COR-L47 (cell line): Measurements from ENCODE around the gene ACTL10.
"Not testable (repeated sequence)": the region's sequence is repeated elsewhere in the genome, so short reads cannot be mapped to it uniquely, and the experiment has no call there.

Source experiments
- DNase-seq: peaks from one replicate; lab custom pipeline; 2025; lab: John Stamatoyannopoulos, UW

The ACTL10 gene

GRCh38 chr20:33666293-33667244 is at the start of gene ACTL10:
TSS of gene ACTL10 (plus strand) at chr20:33666943. CDS start at chr20:33667498, 555 bp downstream.
- peak; percentile 81 for DNase-seq

GRCh38 chr20:33621717-33622400 is 44.9 kb upstream of the ACTL10 start:
- DNase-seq: no peak

GRCh38 chr20:33622705-33623365 is 43.9 kb upstream of the ACTL10 start:
- no peak for DNase-seq

- no peak for DNase-seq
These were observed 42.3 kb upstream of the ACTL10 start for GRCh38 chr20:33624399-33624798.

DNA sequence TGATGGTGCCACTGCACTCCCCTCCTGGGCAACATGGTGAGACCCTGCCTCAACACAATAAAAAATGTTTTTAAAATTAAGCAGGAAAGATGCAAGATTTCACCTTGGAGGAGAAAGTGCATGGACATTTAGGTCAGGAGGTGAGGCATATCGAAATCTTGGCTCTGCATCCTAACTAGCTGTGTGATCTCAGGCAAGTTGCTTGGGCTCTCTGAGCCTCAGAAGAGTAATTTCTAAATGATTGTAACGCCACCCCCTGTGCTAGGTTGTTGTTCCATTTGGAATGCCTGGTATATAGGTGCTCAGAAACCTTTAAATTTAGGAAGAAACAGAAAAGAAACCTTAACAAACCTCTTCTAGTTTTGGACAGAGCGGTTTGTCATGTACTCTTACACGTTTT is 40.6 kb upstream of the ACTL10 start:
- no peak for DNase-seq

GRCh38 chr20:33627577-33628216 is 39.0 kb upstream of the ACTL10 start:
- DNase-seq: no peak

- DNase-seq: no peak
These were observed 37.2 kb upstream of the ACTL10 start for GRCh38 chr20:33629533-33629932.

DNA sequence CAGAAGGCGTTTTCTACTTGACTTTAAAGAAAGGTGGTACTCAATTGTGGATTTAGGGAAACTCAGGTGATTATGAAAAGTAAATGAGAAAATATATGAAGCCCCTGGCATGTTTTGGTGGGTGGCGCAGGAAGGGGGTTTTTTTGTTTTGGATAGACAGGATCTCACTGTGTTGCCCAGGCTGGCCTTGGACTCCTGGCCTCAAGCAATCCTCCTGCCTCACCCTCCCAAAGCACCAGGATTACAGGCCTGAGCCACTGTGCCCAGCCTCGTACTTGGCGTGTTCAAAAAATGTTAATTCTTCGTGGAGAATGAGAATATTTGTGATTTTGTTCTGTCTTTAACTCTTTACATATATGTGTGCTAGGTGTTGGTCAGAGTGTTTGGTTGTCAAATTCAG is 36.8 kb upstream of the ACTL10 start:
- no peak for DNase-seq

DNA sequence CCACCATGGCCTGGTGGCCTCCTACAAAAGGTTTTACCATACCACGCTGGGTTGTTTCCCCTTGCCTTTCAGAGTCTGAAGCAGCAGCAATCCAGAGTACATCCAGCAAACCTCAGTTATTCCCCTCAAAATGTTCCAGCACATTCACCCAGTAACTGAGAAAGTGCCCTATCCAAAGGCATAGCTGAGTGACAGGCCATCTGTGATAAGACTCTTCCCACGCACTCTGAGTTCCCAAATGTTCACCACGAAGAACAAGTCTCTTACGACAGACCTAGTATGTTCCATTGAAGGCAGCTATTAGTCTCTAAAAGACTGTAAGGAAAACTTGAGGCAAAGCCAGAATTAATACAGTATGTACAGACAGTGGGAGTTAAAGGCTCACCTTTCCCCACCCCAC is 36.2 kb upstream of the ACTL10 start:
- DNase-seq: no peak

DNA sequence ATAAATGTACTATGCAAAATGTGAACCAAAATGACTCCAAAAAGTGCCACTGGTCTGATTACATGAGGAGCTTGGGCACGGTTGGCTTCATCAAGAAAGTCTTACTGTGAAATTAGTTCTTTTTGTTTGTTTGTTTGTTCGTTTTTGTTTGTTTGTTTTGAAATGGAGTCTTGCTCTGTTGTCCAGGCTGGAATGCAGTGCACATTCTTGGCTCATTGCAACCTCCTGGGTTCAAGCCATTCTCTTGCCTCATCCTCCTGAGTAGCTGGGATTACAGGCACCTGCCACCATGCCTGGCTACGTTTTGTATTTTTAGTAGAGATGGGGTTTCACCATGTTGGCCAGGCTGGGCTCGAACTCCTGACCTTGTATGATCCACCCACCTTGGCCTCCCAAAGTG is 34.8 kb upstream of the ACTL10 start:
- not testable (repeated sequence) for DNase-seq

- DNase-seq: no peak
These were observed 31.4 kb upstream of the ACTL10 start for GRCh38 chr20:33635341-33635740.

- DNase-seq: no peak
These were observed 30.0 kb upstream of the ACTL10 start for GRCh38 chr20:33636776-33637175.

DNA sequence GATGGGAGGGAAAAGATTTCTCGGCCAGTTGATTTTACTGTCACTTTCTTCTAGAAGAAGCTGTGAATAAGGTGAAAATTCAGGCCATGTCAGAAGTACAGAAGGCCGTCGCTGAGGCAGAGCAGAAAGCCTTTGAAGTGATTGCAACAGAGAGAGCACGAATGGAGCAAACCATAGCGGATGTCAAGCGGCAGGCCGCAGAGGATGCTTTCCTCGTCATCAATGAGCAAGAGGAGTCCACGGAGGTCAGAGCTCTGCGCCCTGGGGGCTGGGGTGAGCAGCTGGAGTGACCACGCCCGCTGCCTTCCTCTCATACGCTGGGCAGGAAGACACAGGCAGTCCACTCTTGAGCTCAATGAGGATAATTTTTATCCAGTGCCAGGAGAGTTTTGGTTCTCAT is 26.5 kb upstream of the ACTL10 start:
- no peak for DNase-seq

- no peak for DNase-seq
These were observed 22.3 kb upstream of the ACTL10 start for GRCh38 chr20:33644313-33645071.

DNA sequence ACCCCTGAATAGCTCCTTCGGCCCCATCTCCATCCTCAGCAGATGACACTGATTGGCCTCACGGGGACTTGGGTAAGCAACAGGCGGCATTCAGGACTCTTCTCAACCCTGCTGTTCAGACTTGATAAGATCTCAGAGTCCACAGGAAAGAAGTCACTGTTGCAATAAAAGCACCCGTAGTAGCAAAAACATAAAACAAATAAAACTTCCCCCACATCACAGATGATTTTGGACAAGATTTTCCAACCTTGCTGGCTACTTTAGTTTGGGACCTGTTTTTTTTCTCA is 21.7 kb upstream of the ACTL10 start:
- DNase-seq: no peak

- no peak for DNase-seq
These were observed 21.3 kb upstream of the ACTL10 start for GRCh38 chr20:33645396-33645795.

DNA sequence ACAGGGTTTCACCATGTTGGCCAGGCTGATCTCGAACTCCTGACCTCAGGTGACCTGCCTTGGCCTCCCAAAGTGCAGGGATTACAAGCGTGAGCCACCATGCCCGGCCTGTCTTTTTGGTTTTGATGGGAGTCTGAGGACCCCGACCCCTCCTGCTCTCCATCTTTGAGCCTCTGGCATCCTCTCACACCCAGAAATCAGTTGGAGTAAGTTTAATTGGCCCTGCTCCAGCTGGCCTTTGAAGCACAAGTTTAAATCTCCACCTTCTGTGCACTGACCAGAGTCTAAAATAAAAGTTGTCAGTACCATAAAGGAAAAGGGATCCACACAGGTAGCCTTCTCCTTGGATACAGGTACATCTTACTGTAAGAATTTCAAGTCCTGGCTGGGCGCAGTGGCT is 20.6 kb upstream of the ACTL10 start:
- DNase-seq: no peak

DNA sequence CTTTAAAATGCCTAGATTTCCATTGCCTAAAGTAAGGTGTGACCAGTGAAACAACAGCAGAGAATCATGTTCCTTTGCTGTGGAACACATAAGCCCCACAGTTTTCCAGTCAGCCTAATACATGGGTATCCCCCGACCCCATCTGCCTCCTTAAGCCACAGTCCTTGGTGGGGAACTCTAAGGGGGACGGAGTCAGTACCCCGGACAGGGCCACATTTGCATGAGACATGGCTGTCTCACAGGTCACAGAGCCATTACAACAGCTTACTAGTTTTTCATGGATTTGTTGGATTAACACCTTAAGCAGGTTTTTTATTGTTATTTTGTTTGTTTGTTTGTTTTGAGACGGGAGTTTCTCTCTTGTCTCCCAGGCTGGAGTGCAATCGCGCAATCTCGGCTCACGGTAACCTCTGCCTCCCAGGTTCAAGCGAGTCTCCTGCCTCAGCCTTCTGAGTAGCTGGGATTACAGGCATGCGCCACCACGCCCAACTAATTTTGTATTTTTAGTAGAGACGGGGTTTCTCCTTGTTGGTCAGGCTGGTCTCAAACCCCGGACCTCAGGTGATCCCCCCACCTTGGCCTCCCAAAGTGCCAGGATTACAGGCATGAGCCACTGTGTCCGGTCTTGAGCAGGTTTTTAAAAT is 19.7 kb upstream of the ACTL10 start:
- DNase-seq: not testable (repeated sequence)

GRCh38 chr20:33647603-33648395 is 18.9 kb upstream of the ACTL10 start:
- no peak for DNase-seq

DNA sequence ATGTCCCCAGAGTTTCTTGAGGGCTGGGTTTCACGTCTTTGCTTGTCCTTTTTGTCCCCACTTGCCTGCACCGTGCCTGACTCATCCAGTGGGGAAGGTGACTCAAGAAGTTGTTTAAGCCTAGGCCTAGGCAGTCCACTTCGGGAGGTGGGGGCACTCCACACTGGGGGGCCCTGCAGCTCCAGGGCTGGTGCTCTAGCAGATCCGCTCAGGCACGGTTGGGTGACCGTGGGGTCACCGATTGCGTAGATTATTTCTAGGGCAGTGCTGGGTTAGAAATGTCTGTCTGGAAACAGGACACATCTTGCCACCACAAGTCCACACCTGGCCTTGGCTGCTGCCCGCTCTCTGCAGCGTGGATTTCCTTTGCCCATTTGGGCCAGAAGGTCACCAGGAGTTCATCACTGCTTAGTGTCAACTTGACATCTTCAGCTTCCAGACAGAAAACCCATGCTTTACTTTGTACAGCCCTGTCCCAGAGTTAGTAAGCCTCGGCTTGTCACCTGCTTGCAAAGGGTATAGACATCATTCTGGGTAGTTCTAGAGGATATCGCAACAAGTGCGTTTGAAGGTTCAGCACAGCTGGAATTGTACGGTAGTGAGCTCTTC is 18.2 kb upstream of the ACTL10 start:
- no peak for DNase-seq
